Activated CD8-positive, alpha-beta memory T cell treated with anti-CD3 and anti-CD28 coated beads for 36 hours (primary cell): ENCODE measurements around the gene B3GNT2. TPM values are rescaled to one million over a fixed set of nuclear protein-coding genes. Genes with fewer than 3 reads are reported as not detected.

Experiments used
- CTCF ChIA-PET: fragments of 350-600 bp; sonication (Branson Sonifier 250); formaldehyde crosslinking; loops from one replicate; lab custom pipeline; 2021; ENCODE audit warnings: antibody characterized with exemption; lab: Charles Lee
- POLR2A ChIA-PET: fragments of 350-600 bp; sonication (Branson Sonifier 250); formaldehyde crosslinking; loops from one replicate; lab custom pipeline; 2021; ENCODE audit warnings: antibody characterized with exemption; lab: Charles Lee
- total RNA-seq, 2 experiments: library from RNA; stranded (reverse); gene quantifications; one replicate each; pipeline ENCODE4 v1.2.3, GENCODE V29; 2021

Gene B3GNT2
- total RNA-seq, 2 experiments from 2014 or later = 33.8 to 34.5 TPM

GRCh38 chr2:62181843-62182242, 14.1 kb upstream of the B3GNT2 start:
- CTCF ChIA-PET = interaction anchor here (0.6 kb wide), 1 partner anchor 172 kb away, joined by 4 read pairs; no protein-coding TSS in a partner anchor
- POLR2A ChIA-PET = no interaction called here

- ChIA-PET CTCF (no interaction called here), POLR2A (no interaction called here)
Observed at GRCh38 chr2:62184512-62185230, 11.2 kb upstream of the B3GNT2 start.

DNA sequence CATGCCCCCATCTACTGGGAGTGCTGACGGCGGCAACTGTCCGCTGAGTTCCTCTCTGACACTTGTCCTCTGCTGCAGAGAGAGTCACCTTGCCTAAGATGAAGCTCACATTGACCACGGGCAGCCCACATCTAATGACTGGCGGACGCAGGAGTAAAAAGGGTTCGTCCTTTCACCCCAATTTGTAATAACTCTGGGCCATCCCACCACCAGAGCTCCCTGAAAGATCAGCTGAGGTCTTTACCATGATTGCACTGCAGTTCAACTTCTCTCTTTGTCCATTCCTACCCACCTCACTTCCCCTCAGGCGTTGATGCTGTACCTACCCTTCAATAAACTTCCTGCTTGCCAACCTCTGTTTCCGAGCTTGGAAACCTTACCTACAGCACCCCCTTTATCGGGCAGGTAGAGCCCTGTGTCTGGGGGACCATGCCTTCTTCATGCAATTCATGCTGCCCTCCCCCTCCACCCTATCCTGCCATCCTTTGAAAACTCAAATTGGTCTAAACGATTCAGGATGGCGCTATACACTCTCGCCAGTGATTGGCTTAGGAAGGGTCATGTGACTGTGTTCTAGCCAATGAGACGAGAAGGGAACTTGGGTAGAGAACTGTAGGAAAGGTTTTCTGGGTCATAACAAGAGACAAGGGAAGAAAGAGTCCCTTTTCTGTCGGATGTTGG, 10.3 kb upstream of the B3GNT2 start:
- CTCF ChIA-PET = no interaction called here
- POLR2A ChIA-PET = no interaction called here

DNA sequence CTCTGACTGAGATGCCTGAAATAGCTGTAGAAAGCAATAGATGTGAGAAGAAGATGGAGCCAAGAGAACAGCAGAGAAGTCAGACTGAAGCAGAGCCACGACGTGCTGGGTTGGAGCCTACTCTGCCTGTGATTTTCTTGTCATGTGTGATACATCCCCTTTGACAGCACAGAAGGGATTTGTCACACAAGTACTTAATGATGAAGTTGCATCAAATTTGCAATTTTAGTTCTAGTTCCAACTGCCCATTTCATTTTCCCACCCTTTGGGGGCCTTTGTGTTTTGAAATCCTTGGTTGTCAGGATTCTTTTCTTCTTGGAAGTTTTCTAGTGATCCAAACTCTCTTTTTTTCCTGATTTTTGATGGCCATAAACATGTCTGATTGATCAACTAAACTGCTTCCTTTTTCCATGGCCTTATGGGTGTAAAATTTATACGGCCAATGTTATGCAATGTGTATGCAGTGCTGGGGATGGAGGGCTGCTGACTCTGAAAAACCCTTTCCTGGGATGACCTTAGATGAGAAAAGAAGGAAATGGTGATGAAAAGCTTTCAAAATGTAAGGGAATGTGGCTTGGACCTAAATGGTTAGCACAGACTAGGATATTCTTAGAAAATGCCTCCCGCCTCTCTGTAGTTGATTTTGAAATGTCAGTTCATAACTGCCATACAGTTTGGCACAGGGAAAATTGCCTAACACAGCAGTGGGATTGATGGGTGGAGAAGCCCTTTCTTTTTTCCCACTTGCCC, 9.6 kb upstream of the B3GNT2 start:
- ChIA-PET CTCF (no interaction called here), POLR2A (no interaction called here)

DNA sequence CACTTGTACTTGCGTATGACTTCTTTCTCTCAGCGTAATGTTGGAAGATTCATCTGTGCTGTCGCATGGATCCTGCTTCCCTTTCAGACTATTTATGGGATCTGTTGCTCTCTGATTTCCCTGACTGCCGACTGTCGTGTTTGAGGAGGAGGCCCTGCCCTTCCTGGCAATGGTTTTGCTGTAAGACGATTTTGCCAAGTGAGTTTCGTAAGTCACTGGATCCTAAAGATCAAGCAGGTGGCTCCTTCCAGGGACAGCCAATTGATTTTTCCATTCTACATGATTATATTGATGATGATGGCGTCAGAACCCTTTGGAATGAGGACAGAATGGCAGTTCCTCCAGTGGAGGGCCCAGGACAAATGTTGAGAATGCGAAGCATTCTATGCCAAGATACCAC, 8.7 kb upstream of the B3GNT2 start:
- ChIA-PET POLR2A (no interaction called here), CTCF (no interaction called here)

GRCh38 chr2:62188416-62188815, 7.5 kb upstream of the B3GNT2 start:
- ChIA-PET POLR2A (no interaction called here), CTCF (no interaction called here)

DNA sequence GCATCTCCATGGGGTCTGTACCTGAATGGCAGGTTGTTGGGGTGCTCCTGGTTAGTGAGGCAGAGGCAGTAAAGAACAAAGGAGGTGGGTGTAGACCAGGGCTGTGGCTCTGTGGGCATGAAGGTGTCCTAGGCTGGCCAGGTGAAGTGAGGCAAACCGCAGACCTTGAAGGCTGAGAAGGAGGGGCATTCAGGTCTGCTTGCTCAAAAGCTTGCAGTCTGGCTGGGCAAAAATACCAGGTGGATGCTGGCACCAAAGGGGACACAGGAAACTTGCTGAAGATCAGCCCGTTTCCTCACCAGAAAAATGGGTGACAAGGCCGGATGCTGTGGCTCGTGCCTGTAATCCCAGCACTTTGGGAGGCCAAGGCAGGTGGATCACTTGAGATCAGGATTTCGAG, 6.7 kb upstream of the B3GNT2 start:
- ChIA-PET POLR2A (no interaction called here), CTCF (no interaction called here)

- CTCF ChIA-PET = no interaction called here
- POLR2A ChIA-PET = no interaction called here
Observed at GRCh38 chr2:62192811-62193210, 3.1 kb upstream of the B3GNT2 start.

- CTCF ChIA-PET = no interaction called here
- POLR2A ChIA-PET = interaction anchor here (1.1 kb wide), 1 partner anchor 22 kb away, joined by 4 read pairs; no protein-coding TSS in a partner anchor
Observed at GRCh38 chr2:62194558-62195420, 1.1 kb upstream of the B3GNT2 start.

GRCh38 chr2:62196278-62196901, 475 bp downstream of the B3GNT2 start:
- ChIA-PET CTCF (interaction anchor here (0.8 kb wide), 1 partner anchor 121 kb away, joined by 3 read pairs; no protein-coding TSS in a partner anchor), POLR2A (interaction anchor here (1.1 to 1.2 kb wide), 3 partner anchors 13 to 107 kb away, joined by 3 to 5 read pairs (median 4); no protein-coding TSS in a partner anchor)

DNA sequence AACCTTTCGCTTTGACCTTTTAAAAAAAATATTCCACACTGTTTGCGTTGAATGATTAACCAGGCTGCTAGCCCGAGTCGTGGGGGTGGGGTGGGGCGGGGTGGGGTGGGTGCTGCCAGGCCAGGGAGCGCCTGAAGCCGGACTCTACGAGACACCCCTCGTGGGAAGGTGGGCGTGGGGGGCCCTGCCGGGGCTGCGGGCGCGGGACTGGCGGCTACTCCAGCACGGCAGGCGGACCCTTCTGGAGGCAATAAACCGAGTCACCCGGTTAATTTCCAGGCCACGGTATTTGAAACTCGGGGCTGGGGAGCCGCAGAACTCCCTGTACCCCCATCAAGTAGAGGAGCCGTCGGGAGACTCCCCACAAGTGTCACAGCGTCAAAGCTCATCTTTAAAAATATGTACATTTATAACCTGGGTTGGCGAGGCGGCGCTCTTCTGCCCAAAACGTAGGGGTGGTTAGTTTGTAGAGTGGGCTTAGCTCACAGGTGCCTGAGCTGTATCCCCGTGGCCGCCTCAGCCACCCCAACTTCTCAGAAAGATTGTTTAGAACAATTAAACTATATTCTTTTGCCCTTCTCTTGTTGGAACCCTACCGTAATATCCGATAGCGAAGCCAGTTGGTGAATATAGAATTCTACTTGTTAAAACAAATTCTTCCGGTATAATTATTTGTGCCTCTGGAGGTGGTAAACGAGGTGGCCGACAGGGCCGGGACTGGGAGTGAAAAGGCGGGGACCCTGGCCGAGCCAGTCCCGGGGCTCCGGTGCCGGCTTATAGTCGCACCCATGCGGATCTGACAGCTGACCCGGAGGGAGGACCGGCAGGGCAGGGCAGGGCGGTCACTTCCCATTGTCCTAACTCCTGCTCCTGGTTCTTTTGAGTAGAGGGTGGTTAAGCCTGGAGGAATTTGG, 1.4 kb downstream of the B3GNT2 start:
- CTCF ChIA-PET = interaction anchor here (1.7 kb wide), 1 partner anchor 20 kb away, joined by 5 read pairs; no protein-coding TSS in a partner anchor
- POLR2A ChIA-PET = interaction anchor here (1.2 to 4.5 kb wide), 3 partner anchors 21 to 108 kb away, joined by 3 to 19 read pairs (median 3); no protein-coding TSS in a partner anchor

GRCh38 chr2:62197925-62198633, 2.2 kb downstream of the B3GNT2 start:
- CTCF ChIA-PET = interaction anchor here (1.7 to 3.5 kb wide), 2 partner anchors 12 to 19 kb away, joined by 5 to 14 read pairs; no protein-coding TSS in a partner anchor

GRCh38 chr2:62198854-62199253, 2.9 kb downstream of the B3GNT2 start:
- POLR2A ChIA-PET = interaction anchor here (4.5 kb wide), 1 partner anchor 107 kb away, joined by 19 read pairs; no protein-coding TSS in a partner anchor
- CTCF ChIA-PET = interaction anchor here (0.6 to 3.5 kb wide), 3 partner anchors 11 to 1405 kb away, joined by 3 to 14 read pairs (median 5); no protein-coding TSS in a partner anchor

More at GRCh38 chr2:62197925-62198633, 2.2 kb downstream of the B3GNT2 start:
- POLR2A ChIA-PET = interaction anchor here (1.2 to 4.5 kb wide), 3 partner anchors 20 to 107 kb away, joined by 3 to 19 read pairs (median 3); no protein-coding TSS in a partner anchor

DNA sequence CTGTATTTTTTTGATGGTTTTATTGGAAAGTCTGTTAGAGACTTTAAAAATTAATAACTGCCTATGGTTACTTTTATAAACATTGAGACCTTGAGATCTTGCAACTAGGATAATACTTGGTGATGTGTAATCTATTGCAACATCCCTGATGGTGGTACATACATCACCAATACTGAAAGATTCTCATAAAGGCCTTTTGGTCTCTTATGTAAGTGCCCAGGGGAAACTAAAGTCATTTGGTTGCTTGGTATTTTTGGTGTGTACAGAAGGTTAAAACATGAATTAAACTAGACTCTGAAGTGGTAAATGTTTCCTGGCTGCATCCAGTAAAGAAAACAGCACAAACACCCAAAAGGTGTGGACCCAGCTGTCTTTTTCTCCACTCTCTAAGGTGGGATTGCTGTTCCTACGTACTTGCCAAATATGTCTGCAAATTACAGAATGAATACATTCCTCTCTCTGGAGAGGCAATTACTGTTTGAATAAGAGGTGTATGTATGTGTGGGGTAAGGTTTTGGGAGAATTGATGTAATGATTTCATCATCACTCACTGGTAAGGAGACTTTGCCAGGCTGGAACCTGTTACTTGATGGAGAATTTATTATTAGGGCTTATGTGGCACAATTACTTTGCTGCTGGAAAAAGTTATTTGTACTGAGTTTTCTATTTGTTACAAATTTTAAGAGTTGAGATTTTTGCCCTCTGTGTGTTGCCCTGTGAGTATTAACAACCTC, 3.6 kb downstream of the B3GNT2 start:
- POLR2A ChIA-PET = interaction anchor here (0.6 to 4.5 kb wide), 3 partner anchors 103 to 132 kb away, joined by 3 to 19 read pairs (median 3); no protein-coding TSS in a partner anchor
- CTCF ChIA-PET = interaction anchor here (1.1 to 3.5 kb wide), 4 partner anchors 10 to 107 kb away, joined by 3 to 14 read pairs (median 4); no protein-coding TSS in a partner anchor

GRCh38 chr2:62200291-62200841, 4.5 kb downstream of the B3GNT2 start:
- ChIA-PET POLR2A (interaction anchor here (0.6 to 4.5 kb wide), 3 partner anchors 103 to 131 kb away, joined by 3 to 19 read pairs (median 3); no protein-coding TSS in a partner anchor), CTCF (interaction anchor here (1.1 to 3.5 kb wide), 3 partner anchors 9 to 107 kb away, joined by 3 to 14 read pairs (median 3); no protein-coding TSS in a partner anchor)
